HG03095 (cell line): Measurements from ENCODE around the gene SIX2.

Experiments used
- ATAC-seq: cut with Tn5 transposase; IDR thresholded peaks from one replicate; pipeline ENCODE4 v1.9.1; 2021; ENCODE audit warnings: moderate library complexity; ENCODE audit not compliant: unreplicated experiment

The SIX2 gene

GRCh38 chr2:44970846-44971450 is 38.3 kb downstream of the SIX2 start:
- ATAC-seq, result no peak

DNA sequence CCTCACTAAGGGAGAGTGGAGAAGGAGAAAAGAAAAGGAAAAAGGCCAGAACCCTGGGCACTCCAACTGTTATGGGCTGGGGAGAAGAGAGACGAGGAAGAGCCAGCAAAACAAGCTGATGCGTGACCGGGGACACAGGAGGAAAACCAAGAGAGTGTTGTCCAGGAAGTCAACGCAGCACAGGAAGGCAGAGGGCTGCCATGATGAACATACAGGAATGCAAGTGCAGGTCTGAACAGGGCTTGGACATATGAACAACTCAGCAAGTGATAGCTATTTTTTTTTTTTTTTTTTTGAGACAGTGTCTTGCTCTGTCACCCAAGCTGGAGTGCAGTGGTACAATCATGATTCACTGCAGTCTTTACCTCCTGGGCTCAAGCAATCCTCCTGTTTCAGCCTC is 39.3 kb downstream of the SIX2 start:
- ATAC-seq, result no peak

GRCh38 chr2:44967727-44968432 is 41.4 kb downstream of the SIX2 start:
- ATAC-seq, result no peak

DNA sequence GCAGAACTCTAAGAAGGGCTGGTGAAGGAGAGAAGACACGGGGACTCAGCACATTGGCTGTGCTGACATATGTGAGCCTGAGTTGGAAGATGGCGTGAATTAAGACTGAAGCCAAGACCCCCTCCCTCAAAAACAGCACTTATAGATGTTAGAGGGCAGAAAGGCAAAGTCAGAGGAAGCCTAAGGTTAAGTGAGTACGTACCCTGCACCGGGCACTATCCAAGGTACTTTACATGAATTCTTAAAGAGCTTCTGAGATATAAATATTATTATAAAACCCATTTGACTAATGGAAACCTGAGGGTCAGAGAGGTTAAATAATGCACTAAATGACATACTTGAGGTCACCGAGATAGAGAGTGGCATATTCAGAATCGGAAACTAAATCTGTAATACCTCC is 42.2 kb downstream of the SIX2 start:
- no peak for ATAC-seq

GRCh38 chr2:44965684-44966083 is 43.6 kb downstream of the SIX2 start:
- ATAC-seq, result no peak

DNA sequence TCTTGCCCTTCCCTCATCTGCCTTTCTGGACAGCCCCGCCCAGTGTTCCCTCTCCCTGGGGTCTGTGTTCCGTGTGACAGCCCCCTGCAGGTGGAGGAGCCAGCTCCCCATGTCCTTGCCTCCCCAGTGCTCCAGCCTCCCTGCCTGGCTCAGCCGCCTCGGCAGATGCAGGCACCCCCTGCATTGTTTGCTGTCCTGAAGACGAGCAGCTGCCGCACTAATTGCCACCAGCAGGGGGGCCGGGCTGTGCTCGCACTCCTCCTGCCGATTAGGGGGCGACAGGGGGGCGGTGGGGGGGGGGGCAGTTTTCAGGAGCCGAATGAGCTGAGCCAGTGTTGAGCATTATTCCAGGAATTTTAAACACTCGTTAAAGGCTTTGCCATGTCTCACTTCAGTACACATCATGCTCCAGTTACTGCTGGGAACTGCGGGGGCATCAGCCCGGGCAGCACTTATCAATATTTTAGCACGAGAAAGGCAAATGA is 44.5 kb downstream of the SIX2 start:
- ATAC-seq, result no peak

DNA sequence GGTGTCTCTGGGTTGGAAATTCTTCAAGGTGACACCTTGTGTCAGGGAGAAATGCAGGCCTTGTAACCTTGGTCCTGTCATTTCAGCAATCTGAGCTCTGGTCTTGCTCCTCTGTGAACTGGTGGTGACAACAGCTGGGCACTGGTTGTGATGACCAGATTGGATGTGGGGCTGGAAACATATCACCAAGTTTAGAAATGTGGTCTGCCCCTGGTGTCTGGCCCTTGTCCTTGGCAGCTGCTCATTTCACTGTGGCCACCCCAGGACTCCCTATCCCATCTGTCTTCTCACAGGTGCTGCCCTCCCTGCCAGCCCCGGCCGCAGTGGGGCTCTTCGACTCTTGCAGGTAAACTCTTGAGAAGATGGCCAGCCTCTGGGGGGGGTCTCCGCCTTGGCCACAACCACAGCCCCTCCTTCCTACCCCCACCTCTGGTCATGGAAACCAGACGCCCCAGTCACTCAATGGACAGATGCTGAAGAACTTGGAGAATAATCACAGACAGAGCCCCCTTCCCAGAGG is 47.0 kb downstream of the SIX2 start:
- ATAC-seq, result no peak

GRCh38 chr2:44960871-44961270 is 48.4 kb downstream of the SIX2 start:
- ATAC-seq, result no peak

DNA sequence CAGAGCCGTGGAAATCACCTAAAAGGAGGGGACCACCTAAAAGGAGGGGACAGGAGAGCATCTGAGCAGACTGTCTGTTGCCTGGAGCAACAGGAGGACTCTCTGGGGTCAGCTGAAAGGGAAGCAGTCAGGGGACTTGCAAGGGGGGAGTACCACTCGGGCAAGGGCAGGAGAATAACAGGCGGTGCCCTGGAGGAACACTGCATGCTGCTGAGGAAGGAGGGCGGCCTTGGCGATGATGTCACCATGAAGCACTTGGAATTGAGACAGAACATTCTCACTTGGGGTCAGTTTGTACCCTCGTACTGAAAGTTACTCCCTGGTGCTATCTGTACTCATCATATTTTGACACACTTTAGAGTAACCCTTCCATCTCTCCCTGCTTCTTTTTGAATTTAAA is 49.4 kb downstream of the SIX2 start:
- no peak for ATAC-seq

- no peak for ATAC-seq
Measured at GRCh38 chr2:44957656-44958327, 51.5 kb downstream of the SIX2 start.

- ATAC-seq, result no peak
Measured at GRCh38 chr2:44956843-44957242, 52.4 kb downstream of the SIX2 start.

DNA sequence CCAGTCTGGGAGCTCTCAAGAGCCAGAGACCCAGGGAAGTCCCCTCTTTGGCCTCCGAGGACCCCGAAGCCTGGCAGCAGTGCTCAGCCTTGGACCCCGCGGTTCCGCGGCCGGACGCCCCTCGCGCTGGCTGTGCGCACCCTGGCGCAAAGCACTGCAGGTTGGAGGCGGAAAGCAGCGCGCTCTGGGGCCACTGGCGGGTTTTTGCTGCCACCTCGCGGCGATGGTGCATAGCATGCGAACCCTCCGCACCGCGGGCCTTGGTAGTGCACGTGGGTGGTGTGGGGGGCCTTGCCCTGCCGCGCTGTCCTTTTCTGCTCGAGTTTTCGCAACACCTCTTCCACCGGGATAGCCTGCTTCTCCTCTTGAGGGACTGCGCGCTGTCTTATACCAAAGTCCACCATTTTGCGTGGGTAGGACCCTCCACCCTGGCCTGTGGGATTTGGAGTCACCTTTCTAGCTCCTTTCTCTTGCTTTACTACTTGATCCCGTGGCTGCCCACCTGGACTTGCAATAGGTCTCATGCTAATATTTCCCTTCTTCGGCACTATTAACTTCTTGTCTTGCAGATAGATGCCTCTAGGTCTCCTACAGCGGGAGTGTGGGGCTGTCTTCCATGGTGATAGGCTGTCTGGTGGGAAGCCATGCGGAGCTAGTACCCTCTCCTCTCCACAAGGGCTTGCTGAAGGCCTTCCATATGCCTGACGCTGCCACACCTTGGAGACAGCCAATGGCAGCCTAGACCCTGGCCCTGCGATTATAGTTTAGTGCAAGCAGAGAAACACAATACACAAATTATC is 53.5 kb downstream of the SIX2 start:
- no peak for ATAC-seq
